ENCODE results near the gene UBE2D4. TPM values are rescaled to one million over a fixed set of nuclear protein-coding genes. Genes with fewer than 3 reads are reported as not detected.

Gene UBE2D4
- total RNA-seq, 1 experiment from 2014 or later, result 39.8 TPM

DNA sequence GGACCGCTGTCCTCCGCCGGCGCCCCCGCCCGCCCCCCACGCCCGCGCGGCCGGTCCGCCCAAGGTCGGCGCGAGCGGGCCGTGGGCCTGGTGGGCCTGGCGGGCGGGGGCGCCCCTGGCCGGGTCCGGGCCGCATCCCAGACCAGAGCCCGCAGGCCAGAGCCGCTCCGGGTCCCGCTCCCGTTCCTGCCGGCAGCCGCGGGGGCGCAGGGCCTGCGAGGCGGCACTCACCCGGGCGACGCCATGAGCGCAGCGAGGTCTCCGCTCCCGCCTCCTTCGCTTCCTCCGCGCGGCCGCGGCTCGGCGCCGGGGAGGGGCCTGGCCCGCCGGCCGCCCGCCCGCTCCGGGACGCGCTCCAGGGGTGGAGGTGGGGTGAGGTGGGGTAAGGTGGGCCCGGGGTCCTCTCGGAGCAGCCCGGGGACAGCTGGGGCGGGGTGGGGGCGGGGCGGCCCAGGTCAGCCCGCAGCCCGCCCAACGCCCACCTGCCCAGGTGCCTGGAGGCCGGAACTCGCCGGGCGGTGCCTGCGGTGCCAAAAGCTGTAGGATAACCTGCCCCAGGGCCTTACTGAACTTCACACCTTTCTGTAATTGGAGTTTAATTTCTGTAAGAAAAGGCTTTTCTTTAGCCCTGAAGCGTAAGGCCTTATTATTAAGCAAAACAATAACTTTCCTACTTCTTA lies 19.8 kb upstream of the UBE2D4 start, which contains the start of gene URGCP:
Gene URGCP (minus strand): TSS at position 266 of the 680 bp plus-strand sequence. CDS start 21 bp downstream, at position 245.
- peak; percentile 74 for DNase-seq (ENCODE audit: low read depth)

DNA sequence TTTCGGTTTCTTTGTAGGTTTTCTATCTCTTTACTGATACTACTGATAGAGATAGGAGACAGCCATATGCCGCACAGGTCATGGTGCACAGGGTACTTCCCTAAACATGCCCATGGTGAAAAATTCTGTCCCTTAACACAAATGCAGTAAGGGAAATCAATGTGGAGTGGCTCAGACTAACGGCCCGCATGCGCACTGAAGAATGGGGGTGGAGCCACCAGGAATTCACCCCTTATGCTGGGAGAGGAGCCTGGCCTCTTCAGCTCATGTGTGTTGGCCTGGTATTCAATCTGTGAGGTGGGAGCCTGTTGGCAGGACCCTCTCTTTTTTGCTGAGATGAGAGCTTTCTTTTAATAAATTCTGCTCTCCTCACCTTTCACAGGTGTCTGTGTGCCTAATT lies 11.4 kb upstream of the UBE2D4 start:
- DNase-seq (ENCODE audit: low read depth), result no peak

DNA sequence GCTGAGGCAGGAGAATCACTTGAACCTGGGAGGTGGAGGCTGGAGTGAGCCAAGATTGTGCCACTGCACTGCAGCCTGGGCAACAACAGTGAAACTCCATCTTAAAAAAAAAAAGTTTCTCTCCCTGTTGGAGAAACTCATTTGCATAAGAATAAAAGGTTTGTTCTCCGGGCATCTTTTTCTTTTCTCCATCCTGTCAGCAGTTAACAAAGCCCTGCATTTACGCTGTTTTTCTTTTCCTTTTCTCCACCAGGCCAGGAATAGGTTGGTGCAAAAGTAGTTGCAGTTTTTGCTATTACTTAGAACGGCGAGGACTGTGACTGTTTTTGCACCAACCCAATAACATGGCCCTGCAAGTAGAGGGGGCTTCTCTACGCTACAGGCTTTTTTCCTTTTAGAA lies 10.3 kb upstream of the UBE2D4 start:
- DNase-seq (ENCODE audit: low read depth), result no peak

DNA sequence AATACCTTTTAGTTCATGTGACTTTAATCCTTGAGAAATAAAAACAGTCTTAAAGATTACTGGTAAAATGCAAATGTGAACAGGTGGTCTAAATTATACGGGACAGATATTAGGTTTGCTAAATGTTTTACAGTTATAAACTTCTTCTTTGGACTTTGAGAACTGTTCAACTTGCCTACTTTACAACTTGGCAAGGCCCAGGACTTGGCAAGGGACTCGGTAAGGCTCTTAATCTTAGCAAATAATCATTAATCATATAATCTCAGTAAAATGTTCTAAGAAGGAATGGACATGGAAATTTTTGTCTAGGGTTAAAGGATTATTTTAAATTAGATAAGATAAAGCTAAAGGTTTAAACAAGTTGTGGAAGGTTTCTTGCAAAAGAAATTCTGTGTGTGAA lies 4.8 kb upstream of the UBE2D4 start:
- no peak for DNase-seq (ENCODE audit: low read depth)

DNA sequence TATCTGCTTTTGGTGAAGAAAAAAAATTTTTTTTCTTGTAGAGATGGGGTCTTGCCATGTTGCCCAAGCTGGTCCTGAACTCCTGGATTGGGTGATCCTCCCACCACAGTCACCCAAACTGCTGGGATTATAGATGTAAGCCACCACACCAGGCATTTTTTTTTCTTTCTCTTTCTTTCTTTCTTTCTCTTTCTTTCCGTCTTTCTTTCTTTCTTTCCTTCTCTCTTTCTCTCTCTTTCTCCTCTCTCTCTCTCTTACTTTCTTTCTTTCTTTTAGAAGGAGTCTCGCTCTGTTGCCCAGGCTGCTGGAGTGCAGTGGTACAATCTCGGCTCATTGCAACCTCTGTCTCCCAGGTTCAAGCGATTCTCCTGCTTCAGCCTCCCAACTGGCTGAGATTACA lies 3.5 kb upstream of the UBE2D4 start:
- DNase-seq (ENCODE audit: low read depth), result no peak

DNA sequence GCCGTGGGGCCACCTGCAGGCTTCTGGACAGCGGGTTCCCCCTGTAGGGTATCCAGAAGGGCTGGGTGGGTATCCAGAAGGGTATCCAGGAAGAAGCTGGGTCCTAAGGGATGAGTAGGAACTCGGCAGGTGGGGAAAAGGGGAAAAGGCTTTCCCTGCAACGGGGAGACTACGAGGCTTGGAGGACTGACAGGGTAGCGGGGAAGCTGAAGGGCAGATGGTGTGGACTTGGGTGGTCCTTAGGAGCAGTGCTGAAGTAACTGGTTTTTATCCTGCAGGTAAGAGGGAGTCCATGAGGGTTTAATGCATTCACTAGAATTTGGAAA lies 525 bp downstream of the UBE2D4 start:
- DNase-seq (ENCODE audit: low read depth), result no peak

DNA sequence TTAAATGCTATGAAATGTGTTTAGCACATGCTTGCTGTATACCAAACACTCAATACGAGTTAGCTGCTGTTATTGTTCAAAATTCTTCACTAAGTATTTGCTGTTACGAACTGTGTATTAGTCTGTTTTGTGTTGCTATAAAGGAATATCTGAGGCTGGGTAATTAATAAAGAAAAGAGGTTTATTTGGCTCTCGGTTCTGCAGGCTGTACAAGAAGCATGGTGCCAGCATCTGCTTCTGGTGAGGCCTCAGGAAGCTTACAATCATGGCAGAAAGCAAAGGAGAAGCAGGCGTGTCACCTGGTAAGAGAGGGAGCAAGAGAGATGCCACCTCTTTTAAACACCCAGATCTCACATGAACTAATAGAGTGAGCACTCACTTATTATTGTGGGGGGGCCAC lies 1.6 kb downstream of the UBE2D4 start:
- no peak for DNase-seq (ENCODE audit: low read depth)

DNA sequence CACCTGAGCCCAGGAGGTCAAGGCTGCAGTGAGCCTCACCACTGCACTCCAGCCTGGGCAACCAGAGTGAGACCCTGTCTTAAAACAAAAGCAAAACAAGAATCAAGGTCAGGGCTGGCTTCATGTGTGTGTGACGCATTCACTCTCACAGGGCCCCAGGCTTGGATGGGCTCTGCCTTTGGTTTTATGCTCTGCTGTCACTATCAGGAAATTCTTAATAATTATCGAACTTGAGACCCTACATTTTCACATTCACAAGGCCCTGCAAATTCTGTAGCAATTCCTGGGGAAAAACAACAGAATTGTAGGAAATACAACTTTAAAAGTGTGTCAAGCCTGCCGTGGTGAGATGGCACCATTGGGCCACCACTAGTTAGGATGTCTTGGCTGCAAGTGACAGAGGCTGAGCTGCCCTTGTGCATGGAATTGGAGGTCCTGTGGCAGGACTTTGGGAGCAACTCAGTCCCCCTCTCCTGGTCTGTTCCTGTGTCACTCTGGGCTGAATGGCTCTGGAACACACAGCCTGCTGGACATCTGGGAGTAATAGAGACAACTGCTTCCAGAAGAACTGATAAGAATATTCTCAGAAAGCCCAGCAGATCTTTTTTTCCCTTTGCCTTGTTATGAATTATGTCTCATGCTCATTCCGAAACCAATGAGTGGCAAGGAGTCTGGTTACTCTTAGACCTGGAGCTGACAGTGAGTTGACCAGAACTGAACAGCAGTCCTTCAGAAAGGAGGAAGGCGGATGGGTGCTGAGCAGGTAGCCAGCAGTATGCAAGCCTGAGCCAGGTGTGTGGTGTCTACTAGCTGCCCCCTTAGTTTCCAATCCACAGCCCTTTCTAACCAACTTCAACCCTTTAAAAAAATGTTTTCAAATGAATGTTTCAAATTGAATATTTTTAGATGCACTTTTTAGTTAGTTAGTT lies 3.6 kb downstream of the UBE2D4 start:
- DNase-seq (ENCODE audit: low read depth), result no peak

DNA sequence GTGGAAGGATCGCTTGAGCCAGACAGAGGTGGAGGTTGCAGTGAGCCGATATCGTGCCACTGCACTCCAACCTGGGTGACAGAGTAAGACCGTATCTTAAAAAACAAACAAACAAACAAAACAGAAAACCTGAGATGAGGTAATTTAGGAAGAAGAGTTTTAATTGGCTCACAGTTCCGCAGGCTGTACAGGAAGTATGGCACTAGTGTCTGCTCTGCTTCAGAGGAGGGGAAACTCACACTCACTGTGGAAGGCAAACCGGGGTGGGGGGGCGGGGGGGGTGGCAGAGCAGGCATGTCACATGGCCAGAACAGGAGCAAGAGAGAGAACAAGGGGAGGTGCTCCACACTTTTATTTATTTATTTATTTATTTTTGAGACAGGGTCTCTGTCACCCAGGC lies 5.1 kb downstream of the UBE2D4 start:
- no peak for DNase-seq (ENCODE audit: low read depth)

DNA sequence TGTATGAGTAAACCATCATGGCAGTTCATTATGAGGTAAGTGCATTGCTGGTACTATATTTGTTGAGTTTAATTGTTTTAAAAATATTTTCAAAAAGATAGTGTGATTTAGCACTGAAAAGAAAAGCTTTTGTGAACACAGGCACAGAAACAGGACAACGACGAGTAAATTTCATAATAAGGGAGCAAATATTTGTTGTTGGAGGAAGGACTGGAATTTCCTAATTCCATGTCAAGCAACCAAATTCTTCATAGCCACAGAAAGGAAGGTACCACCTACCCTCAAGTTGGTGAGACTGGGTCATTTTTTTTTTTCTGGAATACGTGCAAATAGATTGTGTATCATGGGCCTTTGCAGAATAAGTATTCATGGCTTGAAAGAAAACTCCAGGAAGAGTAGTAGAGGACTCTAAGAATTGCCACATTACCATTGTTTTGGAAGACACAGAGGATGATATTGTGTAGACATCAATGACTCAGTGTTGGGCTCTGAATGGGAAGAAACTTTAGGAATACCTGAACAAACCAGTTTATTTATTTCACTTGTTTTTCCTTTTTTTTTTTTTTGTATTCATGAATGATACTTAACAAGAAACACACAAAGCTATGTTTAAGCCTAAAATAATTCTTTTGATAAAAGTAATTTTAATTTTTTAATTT lies 7.8 kb downstream of the UBE2D4 start:
- no peak for DNase-seq (ENCODE audit: low read depth)

DNA sequence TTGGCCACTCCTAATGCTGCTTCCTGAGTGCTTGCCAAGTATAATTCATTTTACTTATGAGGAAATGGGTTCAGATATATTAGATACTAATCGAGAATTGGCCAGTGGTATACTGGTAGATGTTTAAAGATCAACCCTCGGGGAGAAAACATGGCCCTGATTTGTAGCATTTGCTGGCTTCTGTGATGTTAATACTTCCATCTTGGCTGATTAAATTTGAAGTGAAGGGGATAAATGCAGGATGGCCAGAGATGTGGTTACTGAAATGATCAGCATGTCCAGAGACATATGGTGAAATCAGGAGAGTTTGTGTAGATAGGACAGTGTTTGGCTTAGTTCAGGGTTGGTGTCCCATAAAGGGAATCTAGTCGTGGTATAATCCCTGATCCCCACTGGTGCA lies 11.2 kb downstream of the UBE2D4 start:
- DNase-seq (ENCODE audit: low read depth), result no peak

DNA sequence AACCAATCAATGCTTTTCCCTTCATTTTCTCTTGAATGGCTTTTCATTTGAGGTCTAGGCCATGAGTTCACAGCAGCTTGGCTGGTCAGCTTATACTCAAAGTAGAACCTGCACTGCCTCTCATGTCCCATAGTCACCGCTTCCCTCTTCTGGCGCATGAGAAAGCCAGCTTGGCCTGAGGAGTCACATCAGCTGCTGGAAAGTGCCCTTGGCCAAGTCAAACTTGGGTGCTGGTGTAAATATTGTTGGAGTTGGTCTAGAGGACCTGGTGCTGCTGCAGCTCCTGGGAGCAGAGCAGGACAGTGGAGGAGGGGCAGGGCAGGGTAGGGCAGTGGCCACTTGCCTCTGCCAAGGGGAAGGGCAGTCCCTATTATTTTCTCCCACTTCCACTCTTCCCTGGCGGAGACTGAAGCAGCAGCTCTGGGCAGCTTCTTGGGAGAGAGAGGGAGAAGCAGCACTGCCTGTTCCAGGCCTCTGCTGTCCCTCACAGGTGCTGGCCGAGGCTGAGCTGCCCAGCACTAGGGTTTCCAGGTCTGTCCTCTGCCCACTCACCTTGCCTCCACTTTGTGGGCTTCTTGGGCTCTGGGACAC lies 12.8 kb downstream of the UBE2D4 start:
- DNase-seq (ENCODE audit: low read depth), result no peak

DNA sequence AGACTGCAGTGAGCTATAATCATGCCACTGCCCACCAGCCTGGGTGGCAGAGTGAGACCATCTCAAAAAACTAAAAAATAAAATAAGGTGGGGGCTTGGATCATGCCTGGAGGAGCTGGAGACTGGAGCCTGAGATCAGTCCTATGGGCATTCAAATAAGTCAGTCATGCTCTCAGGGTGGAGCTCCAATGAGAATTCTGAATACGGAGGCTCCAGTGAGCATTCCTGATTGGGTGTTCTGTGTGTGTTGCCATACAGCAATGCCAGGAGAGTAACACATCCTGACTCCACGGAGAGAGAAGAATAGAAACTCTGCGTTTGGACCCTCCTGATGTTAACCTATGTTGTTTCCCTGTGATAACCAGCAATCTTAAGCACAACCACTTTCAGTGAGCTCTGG lies 16.0 kb downstream of the UBE2D4 start:
- DNase-seq (ENCODE audit: low read depth), result no peak

DNA sequence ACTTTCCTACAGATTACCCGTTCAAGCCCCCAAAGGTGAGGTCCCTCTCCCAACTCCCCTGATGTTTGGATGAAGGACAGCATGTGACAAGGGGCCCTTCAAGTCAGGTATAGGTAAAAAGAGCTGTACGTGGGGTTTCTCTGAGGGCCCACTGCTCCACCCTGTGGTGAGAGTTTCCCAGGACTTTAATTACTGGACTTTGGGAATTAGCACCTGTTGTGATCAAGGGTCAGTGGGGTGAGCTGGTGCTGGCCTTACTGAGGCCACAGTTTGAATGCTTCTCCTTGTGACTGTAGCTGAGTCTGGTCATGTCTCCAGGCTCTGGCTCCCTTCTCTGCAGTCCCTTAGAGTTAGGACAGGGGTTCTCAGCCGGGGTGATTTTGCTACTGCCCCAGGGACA lies 16.8 kb downstream of the UBE2D4 start:
- DNase-seq (ENCODE audit: low read depth), result no peak

DNA sequence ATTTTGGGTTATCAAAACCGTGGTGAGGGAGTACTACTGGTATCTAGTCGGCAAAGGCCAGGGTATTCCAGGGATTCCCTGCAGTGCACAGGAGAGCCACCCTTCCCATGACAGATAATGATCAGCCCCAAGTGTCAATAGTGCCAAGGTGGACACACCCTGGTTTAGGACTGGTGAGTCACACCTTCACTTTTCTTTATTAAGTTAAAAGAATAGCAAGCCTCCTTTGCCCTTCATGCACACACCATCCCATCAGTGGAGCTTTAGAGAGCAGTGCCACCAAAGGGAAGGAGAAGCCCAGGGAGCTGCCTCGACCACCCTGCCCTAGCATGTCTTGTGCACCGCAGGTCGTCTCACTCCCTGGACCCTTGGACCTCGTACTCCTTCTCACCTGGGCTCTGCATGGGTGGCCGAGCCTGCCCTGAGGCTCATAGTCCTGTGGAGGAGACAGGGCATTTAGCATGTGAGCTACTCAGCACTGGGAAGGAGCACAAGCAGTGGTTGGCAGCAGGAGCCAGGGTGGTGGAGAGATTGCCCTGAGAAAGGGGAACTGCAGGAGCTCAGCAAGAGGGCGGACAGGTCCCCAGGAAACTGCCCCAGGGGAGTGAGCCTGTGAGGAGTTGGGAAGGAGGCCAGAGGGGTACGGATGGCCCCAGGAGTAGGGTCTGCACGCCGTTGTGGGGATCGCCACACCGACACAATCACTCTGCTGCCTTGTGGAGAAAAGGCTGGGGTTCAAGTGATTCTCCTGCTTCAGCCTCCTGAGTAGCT lies 17.4 kb downstream of the UBE2D4 start:
- no peak for DNase-seq (ENCODE audit: low read depth)

DNA sequence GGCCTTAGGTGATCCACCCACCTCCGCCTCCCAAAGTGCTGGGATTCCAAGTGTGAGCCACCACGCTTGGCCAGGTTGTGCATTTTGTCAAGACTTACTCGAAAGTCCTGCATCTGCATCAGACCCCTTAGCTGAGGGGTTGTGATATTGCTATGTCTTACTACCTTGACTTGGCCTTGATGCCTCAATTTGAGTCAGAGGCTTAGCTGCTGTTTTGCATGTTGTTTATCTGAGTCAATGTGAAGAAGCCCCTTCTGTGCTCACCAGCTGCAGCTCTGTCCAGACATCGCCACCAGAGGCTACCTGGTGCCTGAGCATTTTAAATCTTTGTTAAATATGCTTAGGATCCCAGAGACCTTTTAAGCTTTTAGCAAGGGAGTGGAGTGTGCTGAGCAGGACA lies 18.1 kb downstream of the UBE2D4 start:
- DNase-seq (ENCODE audit: low read depth), result no peak

DNA sequence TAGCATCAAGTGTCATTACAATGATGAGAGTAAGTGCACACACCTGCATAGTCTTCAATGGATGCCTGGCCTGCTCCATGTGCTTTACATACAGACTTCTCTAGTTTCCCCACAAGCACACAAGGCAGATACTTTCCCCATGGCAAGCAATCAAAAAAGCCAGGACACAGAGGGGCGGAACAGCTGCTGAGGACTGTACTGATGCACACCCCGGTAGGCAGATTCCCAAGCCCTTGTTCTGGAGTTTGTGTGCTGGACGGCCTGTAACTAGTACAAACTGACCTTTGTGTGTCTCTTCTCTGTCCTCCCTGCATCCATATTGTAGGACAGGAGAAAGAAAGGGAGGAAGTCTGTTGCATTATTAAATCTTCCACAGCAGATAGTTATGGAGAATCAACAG lies 25.8 kb downstream of the UBE2D4 start:
- no peak for DNase-seq (ENCODE audit: low read depth)

DNA sequence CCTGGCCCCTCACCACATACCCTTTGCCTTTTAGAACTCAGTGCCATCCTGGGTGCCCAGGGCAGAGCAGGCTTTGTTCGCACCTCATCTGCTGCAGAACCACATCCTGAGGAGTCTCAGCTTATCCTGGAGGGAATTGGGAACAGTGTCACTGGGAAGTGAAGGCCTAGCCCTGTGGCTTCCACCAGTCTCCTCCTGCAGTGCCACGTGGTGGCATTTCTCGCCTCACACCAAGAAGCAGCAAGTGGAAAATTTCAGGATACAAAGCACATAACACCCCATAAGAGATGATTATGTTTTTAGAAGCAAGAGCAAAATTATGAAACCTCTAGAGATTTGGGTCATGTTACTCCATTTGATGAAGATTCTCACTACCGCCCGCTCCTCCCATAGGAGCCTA lies 26.8 kb downstream of the UBE2D4 start:
- no peak for DNase-seq (ENCODE audit: low read depth)

DNA sequence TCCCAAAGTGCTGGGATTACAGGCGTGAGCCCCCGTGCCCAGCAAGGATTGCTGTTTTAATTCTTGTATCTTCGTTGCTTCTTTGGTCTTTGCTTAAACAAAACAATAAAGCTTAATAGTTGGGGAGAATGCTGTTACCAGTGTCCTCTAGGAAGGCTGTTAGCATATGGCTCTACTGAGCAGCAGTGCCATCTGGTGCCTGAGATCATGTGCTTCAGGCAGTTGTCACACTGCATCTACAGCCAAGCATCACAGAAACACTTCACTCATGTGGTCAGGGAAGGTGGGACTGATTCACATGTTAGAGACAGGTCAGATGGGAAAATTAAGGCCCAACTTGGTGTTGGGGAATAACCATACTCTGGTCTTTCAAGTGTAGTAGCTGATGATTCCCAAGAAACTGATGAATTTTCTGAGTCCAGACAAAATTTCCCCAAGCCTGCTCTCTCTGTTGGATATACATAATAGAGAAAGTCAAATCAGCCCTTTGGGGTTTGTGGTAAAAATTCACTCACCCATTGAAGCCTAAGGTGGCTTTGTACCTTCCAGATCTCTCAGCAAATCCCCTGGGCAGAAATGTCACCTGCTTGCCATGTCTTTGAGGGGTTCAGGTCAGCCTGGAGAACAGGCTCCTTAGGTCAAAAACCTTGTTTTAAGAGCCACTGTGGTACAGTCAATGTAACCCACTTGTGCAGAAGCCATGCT lies 28.4 kb downstream of the UBE2D4 start:
- DNase-seq (ENCODE audit: low read depth), result peak; percentile 72

DNA sequence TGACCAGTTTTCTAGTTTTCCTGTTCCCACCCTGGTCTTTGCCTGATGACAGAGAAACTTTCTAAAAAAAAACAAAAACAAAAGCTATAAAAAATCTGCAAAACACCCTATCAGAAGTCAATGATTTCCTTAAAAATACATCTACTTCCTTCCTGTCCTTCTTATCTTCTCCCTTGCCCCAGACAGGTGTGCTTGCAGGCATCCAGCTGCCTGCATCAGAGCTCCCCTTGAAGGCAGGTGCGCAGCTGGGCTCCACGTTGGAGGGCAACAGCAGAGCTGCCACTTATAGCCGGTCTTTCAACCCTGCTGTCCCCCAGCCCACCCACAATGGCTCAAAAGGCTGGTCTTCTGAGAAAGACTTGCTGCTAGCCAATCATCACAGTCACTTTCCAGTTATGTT lies 29.8 kb downstream of the UBE2D4 start:
- no peak for DNase-seq (ENCODE audit: low read depth)

DNA sequence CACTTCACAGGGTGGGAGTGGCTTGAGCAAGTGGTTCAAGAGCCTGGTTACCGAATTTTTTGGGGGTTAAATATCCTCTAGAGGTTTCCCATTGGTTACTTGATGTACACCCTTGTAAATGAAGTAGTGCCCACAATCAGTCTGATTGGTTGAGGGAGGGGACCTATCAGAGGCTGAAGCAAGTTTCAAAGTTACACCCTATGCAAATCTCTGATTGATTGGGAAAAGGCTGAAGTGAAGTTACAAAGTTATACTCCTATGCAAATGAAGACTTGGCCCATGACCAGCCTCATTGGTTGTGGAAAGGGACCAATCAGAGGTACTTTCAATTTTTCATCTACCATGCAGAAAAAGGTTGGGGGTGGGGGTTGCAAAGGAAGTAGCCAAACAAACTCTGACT lies 34.7 kb downstream of the UBE2D4 start:
- DNase-seq (ENCODE audit: low read depth), result no peak
